ENCODE measurements around the gene NTNG2. TPM values are rescaled to one million over a fixed set of nuclear protein-coding genes. Genes with fewer than 3 reads are reported as not detected.
A peak's percentile ranks its signal among the peaks of the same experiment; 100 is the strongest.

The NTNG2 gene
- total and polyA plus RNA-seq, 8 donors, result 0.27 to 4.6 (median 1.0) TPM

GRCh38 chr9:132151118-132151517 lies 10.7 kb upstream of the NTNG2 start:
- H3K36me3 ChIP-seq, result no peaks in the 10 kb centered on the region
- no peaks in the 10 kb centered on the region for H3K9me3 ChIP-seq
- peaks cover 0 to 83% of the 10 kb centered on the region in 2 donors for H3K27me3 ChIP-seq
- ATAC-seq, result no peak
- intact Hi-C loops (cut with DNase I), result no loop called here
- no peak for DNase-seq
- H3K4me3 ChIP-seq, result no peak overlapping the region
- TF ChIP-seq CTCF (IDR thresholded peaks at IDR 0.05), result no peak
- H3K4me1 ChIP-seq, result no peaks in the 10 kb centered on the region
- H3K27ac ChIP-seq, result no peak overlapping the region

GRCh38 chr9:132152231-132152630 lies 9.6 kb upstream of the NTNG2 start:
- Histone ChIP-seq H3K27me3 (peaks cover 0 to 83% of the 10 kb centered on the region in 2 donors), H3K4me1 (no peaks in the 10 kb centered on the region), H3K36me3 (no peaks in the 10 kb centered on the region), H3K9me3 (no peaks in the 10 kb centered on the region), H3K27ac (no peak overlapping the region), H3K4me3 (no peak overlapping the region)
- no peak for ATAC-seq
- intact Hi-C loops (cut with DNase I), result no loop called here
- DNase-seq, result peak in 1 of 4 donors; percentile 34
- no peak for TF ChIP-seq CTCF (IDR thresholded peaks at IDR 0.05)

- H3K27me3 ChIP-seq, result peaks cover 0 to 82% of the 10 kb centered on the region in 2 donors
Observed at GRCh38 chr9:132154863-132155567, 6.8 kb upstream of the NTNG2 start.

GRCh38 chr9:132155568-132155895 lies 6.3 kb upstream of the NTNG2 start:
- H3K9me3 ChIP-seq, result no peaks in the 10 kb centered on the region
- H3K27me3 ChIP-seq, result peaks cover 5 to 82% of the 10 kb centered on the region in 2 donors
- intact Hi-C loops (cut with DNase I), result no loop called here
- no peak for TF ChIP-seq CTCF (IDR thresholded peaks at IDR 0.05)
- H3K36me3 ChIP-seq, result no peaks in the 10 kb centered on the region
- ATAC-seq (no peak), DNase-seq (peak in 1 of 4 donors; percentile 2)
- H3K4me1 ChIP-seq, result peaks cover 0 to under 1% of the 10 kb centered on the region in 2 donors
- H3K4me3 ChIP-seq, result no peak overlapping the region
- H3K27ac ChIP-seq, result no peak overlapping the region

More at GRCh38 chr9:132154863-132155567, 6.8 kb upstream of the NTNG2 start:
- Histone ChIP-seq H3K27ac (no peak overlapping the region), H3K9me3 (no peaks in the 10 kb centered on the region), H3K4me1 (no peaks in the 10 kb centered on the region), H3K4me3 (no peak overlapping the region), H3K36me3 (no peaks in the 10 kb centered on the region)
- DNase-seq, result peak in 1 of 4 donors; percentile 44
- ATAC-seq, result no peak
- TF ChIP-seq CTCF (IDR thresholded peaks at IDR 0.05), result no peak
- intact Hi-C loops (cut with DNase I), result no loop called here

- peak in 1 of 4 donors; percentile 55 for DNase-seq
- intact Hi-C loops (cut with DNase I), result no loop called here
- Histone ChIP-seq H3K4me1 (peaks cover 0 to 8% of the 10 kb centered on the region in 2 donors), H3K9me3 (no peaks in the 10 kb centered on the region), H3K4me3 (no peak overlapping the region), H3K36me3 (no peaks in the 10 kb centered on the region), H3K27me3 (peaks cover 12 to 82% of the 10 kb centered on the region in 2 donors), H3K27ac (no peak overlapping the region)
- ATAC-seq, result no peak
- no peak for TF ChIP-seq CTCF (IDR thresholded peaks at IDR 0.05)
Observed at GRCh38 chr9:132156262-132156661, 5.6 kb upstream of the NTNG2 start.
